ENCODE results near the gene TSPAN3.

Gene TSPAN3

DNA sequence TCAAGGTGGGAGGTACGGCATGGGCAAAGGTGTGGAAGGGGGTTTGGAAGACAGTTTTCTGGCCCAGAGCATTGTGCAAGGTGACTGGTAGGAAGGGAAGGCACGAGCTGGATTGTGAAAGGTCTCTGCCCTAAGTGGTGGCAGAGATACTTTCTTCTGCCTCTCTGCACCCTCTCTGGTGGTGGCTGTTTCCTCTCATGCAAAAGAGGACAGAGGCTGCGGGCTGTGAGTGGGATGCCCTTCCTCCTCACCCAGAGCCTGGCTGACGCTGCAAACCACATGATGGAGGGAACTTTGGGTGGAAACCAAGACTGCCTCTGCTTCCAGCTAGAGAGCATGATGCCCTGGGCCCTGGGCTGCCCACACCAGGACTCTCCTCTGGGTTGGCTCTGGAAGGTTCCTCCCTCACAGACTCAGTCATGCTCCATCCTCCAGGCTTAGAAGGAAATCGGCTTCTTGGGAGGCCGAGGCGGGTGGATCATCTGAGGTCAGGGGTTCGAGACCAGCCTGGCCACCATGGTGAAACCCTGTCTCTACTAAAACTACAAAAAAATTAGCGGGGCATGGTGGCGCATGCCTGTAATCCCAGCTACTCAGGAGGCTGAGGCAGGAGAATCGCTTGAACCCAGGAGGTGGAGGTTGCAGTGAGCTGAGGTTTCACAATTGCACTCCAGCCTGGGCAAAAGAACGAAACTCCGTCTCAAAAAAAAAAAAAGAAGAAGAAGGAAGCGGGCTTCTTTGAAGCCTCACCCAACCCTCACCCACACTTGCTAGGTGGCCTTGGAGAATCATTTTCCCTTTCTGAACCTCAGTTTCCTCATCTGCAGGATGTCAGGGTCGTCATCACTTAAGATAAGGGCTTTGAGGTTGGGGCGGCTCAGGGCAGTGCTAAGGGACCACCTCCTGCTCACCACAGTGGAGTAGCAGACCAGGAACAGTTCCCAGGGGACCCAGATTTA is 67.7 kb downstream of the TSPAN3 start:
- DNase-seq = peak; percentile 63

DNA sequence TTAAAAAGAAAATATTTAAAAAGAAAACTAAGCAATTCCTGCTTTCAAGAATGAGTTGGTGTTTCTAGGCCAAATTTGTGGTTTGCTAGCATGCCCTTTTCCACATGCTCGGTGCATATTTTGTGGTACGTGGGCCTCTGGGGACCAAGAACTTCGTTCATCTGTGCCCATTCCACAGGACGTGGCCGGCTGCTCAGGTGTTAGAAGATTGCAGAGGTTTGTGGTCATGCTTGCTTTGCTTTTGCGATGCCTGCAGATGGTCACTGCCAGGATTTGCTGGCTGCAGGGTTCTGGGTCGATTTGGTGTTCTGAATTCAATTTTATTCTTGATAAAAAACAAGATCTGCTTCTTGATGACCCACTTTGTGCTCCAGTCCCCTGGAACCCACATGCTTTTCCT is 68.5 kb downstream of the TSPAN3 start:
- no peak for DNase-seq

DNA sequence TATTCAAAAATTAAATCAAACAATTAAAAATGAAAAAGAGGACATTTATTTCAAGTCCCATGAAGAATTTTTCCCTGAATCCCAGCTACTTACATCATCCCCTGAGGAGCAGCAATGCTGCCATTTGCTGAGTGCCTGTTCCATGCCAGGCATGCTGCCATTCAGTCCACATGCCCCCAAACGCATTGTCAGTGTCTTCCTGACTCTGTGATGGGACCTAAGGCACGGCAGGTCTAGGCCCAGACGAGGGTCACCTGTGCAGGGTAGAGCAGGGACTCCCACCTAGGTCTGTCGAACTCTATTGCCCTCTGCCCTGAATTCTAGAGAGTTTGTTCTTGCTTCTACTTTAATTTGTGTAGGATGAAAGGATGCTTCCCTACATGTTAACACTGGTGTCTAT is 68.9 kb downstream of the TSPAN3 start:
- no peak for DNase-seq

DNA sequence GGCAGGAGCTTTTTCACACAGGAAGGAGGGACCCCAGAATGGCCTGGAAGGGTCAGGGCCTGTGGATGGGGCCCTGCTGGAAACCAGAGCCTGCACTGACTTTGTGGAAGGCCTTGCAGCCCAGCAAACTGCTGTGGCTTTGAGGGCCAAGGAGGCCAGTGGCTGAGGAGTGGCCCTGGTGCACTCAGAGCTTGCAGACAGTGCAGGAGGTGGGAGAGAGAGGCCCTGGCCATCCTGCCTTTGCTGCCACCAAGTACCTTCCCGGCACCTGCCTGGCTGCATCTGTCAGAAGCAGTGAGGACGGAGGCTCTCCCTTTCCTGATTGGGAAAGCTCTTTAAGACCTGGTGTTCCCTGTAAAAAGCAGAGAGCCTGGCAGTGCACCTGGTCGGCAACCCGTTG is 69.6 kb downstream of the TSPAN3 start:
- no peak for DNase-seq

DNA sequence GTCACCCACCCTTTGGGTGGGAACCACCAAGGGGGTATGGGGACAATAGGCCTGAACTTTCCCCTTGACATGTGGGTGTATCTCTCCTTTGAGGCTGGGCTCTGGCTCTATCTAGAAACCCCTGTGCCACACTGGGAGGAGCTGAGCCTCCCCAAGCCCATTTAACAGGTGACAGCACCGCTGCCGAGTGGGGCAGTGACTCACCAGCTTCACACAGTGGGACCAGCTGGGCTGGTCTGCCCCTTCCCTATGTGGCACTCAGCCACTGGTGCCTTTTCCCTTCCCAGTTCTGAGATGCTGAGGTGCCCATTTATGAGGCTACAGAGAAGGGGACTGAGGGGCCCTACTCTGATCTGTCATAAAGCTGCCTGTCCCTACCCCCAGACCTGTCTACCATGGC is 70.9 kb downstream of the TSPAN3 start:
- DNase-seq = no peak

DNA sequence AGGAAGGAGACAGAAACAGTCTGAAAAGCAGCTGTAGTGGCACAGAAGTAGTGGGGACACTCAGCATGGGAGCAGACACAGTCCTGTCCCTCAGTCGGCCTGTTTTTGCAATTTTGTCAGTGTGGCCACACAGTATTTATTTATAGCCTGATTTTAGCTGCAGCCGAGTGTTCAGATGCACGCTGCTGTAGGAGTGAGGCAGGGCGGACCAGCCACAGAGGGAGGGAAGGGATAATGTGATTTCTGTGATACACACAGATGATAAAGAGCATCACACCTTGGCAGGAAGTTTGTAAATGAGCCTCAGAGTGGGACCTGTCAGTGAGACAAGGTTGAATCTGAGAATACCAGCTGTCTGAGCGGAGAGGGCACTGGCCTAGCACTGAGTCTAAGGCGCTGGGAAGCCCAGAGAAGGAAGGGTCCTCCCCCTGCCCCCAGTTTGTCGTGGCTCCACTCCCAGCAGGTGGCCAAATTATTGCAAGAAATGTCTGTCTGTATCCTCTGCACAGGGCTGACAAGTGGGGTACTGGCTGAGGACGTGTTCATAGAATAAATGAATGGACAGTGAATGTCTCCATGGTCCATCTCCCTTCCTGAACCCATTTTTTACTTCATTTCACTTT is 72.1 kb downstream of the TSPAN3 start:
- DNase-seq = no peak

DNA sequence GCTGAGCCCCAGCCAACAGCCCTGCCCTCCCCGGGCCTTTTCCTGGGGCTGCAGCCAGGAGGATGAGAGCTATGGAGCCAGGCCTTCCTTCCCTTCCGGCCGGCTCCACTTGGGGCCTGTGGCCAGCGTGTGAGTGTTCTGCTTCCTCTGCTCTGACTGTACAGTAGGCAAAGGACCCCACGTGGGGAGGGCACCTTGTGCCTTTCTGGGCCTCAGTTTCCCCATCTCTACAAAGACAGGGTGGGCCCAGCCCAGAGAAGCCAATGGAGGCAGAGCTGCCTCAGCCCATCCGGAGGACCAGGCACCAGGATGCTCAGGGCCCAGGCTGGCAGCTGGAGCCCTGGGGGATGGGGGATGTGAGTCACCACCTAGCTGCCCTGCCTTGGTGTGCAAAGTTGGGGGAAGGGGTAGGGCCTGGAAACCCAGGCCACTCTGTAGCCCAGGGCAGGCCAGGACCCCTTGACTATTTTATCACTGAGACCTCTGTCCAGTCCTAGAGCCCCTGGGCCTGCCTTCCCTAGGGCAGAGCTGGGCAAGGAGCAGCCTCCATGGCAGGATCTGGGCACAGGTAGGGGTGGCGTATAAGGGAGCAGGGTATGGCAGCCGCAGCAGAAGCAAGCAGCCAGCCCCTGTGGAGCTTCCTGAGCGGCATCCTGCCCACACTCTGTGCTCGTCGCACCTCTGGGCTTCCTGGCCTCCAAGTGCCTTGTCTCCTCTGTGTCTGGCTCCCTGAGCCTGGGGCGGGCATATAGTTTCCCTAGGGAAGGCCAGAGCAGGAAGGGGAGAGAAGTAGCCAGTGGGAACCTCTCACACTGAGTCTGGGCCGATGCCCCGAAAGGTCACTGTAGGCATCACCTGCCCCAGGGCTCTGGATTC is 74.1 kb downstream of the TSPAN3 start:
- peak; percentile 62 for DNase-seq

DNA sequence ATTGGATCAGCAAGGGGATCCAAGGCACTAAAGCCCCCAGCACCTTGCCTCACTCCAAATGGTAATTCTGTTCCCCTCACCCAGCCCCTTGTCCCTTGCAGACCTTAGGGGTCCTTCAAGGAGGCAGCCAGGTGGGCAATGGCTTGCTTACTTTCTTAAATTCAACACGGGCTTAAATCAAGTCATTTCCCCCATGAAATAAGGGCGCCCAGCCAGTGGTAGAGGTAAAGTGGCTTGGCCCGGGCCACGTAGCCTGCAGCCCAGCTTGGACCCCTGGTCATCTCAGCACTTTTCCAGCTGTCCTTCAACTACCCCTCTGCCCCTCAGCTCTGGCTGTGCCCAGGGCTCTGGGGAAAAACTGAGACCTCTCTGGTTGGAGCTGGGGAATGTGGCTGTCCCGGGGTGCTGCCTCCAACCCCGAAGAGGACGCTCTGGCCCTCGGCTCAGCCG is 74.8 kb downstream of the TSPAN3 start:
- DNase-seq = no peak

DNA sequence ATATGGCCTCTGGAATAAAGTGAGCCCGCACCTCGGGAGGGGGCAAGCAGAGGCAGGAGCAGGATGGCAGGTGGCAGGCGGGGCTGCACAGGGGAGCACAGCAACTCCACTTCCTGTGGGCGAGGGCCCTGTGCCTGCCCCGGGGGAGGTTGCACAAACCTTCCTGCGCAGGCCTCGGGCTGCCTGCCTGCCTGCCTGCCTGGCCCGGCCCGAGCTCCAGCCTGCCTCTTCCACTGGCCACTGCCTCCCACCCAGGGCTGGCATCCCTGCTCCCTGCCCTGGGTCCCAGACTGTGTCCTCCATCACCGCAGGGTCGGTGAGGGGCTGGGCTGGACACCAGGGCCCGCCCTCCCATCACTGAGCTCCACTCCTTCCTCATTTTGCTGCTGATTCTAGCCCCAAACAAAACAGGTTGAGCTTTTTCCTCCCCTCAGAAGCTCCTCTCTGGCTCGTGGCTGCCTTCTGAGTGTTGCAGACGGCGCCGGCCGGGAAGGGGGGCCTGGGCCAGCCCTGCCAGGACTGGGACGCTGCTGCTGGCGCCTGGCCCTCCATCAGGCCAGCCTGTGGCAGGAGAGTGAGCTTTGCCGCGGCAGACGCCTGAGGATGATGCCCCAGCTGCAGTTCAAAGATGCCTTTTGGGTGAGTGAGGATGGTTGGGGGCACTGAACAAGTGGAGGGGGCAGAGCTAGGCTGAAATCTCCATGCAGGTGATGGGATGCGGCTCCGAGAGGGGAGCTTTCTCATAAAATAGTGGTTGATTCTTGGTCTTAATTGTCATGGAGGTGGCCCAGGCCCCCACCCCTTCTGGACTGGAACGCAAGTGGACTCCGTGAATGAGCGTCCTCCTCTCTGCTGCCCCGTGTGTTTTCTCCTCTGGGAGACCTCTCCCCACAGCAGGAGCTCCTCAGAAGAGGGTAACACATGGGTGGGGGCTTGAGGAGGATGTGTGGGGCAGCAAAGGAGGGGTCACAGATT is 75.7 kb downstream of the TSPAN3 start, which contains the start of gene PSTPIP1:
Gene PSTPIP1 (plus strand): TSS at position 156 of the 975 bp plus-strand sequence. CDS start 448 bp downstream, at position 604.
- peak; percentile 74 for DNase-seq

DNA sequence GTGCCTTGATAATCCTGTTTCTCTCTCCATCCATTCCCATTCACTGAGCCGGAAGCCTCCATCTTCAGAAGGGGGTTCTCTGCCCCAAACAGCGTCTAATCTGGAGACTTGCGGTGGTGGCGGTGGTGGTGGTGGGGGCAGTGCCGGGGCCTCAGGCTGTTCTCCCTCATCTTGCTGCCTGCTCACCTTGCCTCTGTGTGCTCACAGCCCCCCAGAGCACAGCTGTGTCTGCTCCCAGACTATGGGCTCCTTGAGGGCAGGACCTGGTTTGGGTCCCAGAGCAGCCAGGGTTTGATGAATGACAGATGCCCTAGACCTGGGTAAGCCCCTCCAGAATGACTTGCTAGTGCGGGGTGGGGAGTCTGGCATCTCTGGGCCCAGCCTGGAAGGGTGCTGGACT is 76.4 kb downstream of the TSPAN3 start:
- DNase-seq = no peak

DNA sequence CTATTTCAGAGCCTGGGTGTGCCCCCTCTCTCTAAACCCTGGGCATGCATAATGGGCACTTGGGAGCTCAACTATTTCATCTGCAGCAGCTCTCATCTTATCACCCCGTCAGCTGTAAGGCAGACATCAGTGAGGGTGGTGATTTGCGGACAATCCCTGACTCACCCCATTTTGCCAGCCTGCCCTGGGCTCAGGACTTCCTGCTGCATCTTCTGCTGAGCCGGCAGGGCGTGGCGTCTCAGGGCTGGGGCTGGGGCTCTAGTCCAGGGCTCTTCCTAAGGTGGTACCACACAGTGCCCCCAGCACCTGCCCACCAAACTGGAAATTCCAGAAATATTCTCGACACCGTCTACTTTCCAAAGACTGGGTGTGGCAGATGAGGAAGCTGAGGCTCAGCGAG is 76.9 kb downstream of the TSPAN3 start:
- peak; percentile 66 for DNase-seq

DNA sequence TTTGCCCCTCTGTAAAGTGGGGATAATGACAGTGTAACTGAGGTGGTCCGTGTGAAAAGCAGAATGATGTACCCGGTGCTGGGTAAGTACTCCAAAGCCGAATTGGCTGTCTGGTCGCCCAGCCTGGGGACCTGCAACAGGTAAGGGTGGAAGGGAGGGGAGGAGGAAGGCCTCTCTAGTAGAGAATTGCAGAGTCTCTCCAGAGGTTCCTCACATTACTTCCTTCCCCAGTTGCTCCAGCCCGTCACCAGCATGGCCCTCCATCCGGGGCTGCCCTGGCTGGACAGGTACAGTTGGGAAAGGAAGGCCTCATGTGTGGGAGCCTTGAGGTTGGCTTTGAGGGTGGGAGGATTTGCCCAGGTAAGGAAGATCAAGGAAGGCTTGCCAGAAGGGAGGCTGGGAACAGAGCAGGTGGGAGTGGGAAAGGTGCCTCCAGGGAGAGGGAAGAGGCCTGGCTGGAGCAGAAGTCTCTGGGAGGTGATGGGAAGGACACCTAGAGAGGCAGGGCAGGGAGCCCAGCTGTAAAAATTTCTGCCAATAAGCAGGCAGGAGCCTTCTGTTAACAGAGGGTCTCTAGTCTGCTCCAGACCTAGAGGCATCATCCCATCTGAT is 77.7 kb downstream of the TSPAN3 start:
- no peak for DNase-seq

DNA sequence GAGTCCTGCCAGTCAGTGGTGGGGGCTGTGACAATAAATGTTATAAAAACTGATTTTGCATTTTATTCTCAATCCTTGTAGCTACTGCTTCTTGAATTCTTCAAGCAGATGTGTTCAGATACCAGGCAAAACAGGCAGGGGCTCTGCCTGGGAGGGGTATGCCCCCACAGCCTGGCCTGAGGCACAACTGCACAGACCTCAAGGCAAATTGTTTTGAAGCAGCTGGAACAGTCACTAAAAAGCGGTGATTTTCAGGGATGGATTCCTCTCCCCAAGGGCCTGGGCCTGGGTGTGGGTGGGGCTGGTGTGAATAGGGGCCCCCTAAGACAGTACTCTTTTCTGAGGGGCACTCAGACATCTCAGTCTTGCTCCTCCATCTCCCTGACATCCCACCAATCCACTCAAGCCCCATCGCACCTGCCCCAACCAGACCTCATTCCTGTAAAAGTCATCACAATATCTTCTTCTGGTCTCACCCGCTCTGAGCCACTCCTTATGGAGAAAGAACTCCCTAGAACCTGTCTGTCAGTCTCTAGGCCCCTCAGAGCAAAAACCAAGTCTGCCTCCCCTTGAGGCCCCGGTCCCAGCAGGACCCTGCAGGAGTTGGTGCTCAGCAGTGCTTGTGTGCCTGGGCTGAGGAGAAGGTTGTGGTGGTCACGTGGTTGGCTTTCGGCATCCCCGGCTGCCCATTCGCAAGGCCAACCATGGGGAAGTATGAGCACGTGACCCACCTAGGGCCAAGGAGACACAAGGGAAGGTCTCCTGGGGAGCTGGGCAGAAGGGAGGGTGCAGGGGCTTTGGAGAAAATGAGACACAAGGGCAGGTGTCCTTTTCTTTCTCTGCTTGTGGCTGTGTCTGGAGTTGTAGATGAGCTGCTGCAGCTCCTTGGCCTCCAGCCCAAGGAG is 78.9 kb downstream of the TSPAN3 start:
- no peak for DNase-seq
